ENCODE results near the gene MGAT5. TPM values are rescaled to one million over a fixed set of nuclear protein-coding genes. Genes with fewer than 3 reads are reported as not detected.

MGAT5 gene
- total RNA-seq, 6 experiments from 2014 or later, result 4.5 to 16.0 (median 10.0) TPM

DNA sequence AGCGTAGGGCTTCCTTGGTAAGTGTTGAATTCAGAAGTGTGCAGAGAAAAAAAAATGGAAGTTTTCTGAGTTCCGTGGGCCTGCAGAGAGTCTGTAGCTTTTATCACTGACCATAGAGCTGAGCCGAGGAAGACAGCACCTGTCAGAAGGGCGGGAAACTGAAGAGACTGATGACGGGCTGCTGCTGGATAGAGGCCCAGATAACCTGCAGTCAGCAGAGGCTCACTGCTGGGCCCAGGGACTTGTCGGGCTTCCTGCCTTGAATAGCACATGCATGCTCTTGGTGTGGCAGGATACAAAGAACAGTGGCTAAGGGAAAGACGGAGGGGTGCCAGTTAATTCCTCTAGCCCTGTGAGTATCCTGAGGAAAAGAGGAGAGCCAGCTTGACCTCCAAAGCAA, 166.4 kb downstream of the MGAT5 start:
- peaks cover 0 to 38% (median 5%) of the 10 kb centered on the region in 4 donors for H3K4me1 ChIP-seq
- no peaks in the 10 kb centered on the region for H3K9me3 ChIP-seq
- TF ChIP-seq, protein P1, sequence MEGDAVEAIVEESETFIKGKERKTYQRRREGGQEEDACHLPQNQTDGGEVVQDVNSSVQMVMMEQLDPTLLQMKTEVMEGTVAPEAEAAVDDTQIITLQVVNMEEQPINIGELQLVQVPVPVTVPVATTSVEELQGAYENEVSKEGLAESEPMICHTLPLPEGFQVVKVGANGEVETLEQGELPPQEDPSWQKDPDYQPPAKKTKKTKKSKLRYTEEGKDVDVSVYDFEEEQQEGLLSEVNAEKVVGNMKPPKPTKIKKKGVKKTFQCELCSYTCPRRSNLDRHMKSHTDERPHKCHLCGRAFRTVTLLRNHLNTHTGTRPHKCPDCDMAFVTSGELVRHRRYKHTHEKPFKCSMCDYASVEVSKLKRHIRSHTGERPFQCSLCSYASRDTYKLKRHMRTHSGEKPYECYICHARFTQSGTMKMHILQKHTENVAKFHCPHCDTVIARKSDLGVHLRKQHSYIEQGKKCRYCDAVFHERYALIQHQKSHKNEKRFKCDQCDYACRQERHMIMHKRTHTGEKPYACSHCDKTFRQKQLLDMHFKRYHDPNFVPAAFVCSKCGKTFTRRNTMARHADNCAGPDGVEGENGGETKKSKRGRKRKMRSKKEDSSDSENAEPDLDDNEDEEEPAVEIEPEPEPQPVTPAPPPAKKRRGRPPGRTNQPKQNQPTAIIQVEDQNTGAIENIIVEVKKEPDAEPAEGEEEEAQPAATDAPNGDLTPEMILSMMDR (IDR thresholded peaks at IDR 0.05), result no peak
- TF ChIP-seq POLR2A (IDR thresholded peaks at IDR 0.05), result no peak
- no peak for DNase-seq
- ATAC-seq, result no peak
- no peaks in the 10 kb centered on the region for H3K27me3 ChIP-seq
- 100% methylated on average over 2 of the region's 7 CpGs for WGBS (ENCODE audit: insufficient coverage, low coverage, low lambda C conversion rate, missing lambda C conversion rate)
- H3K4me3 ChIP-seq, result no peak overlapping the region
- intact Hi-C loops (cut with DNase I), result no loop called here
- no peak overlapping the region for H3K27ac ChIP-seq
- peaks cover 0 to 12% (median 0%) of the 10 kb centered on the region in 4 donors for H3K36me3 ChIP-seq

DNA sequence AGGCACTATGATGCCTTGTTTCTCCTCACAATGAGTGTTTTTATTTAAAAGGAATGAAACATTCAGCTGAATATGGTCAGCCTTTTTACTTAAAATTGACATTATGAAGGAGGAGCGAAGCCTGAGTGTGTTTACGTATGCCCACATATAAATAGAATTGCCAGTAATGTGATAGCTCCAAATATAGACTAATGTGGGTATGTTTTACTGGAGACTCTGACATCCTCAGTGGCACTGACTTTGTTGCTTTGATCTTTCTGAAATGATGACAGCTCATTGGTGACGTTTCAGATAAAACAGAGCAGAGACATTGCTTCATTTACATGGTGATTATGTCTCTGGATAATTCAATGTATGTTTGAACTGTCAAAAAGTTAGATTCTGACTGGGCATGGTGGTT, 167.0 kb downstream of the MGAT5 start:
- peaks cover 0 to 32% (median 5%) of the 10 kb centered on the region in 4 donors for H3K4me1 ChIP-seq
- H3K9me3 ChIP-seq, result no peaks in the 10 kb centered on the region
- no peak overlapping the region for H3K4me3 ChIP-seq
- WGBS (ENCODE audit: insufficient coverage, low coverage, low lambda C conversion rate, missing lambda C conversion rate), result 85% methylated on average over 3 of the region's 3 CpGs
- intact Hi-C loops (cut with DNase I), result no loop called here
- ATAC-seq (no peak), DNase-seq (no peak)
- H3K36me3 ChIP-seq, result peaks cover 0 to 12% (median 0%) of the 10 kb centered on the region in 4 donors
- H3K27me3 ChIP-seq, result no peaks in the 10 kb centered on the region
- H3K27ac ChIP-seq, result no peak overlapping the region
- TF ChIP-seq, protein P1 (IDR thresholded peaks at IDR 0.05), result no peak
- no peak for TF ChIP-seq POLR2A (IDR thresholded peaks at IDR 0.05)

DNA sequence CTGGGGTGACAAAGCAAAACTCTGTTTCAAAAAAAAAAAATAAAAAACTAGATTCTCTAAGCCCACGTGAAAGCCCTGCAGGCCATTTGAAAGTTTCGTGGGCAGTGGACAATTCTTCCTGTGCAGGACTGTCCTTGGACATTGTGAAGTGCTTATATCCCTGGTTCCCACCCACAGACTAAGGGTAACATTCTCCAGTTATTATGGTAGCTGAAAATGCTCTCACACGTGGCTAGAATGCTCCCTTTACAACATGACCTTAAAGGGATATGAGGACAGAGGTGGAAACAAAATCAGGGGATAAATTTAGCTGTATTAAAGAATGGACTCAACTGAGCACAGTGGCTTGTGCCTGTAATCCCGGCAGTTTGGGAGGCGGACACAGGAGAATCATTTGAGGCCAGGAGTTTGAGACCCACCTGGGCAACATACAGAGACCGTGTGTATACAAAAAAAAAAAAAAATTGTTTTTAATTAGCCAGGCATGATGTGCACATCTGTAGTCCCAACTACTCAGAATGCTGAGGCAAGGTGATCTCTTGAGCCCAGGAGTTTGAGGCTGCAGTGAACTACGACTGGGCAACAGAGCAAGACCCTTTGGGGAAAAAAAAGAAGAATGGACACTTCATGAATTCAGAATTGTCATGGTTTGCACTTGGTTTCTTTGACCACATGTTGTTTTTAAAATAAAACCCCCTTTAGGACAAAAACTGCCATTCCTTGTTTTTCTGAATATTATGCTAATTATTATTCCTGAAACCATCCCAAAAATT, 167.9 kb downstream of the MGAT5 start:
- Histone ChIP-seq H3K36me3 (peaks cover 0 to 12% (median 0%) of the 10 kb centered on the region in 4 donors), H3K27ac (no peak overlapping the region), H3K4me1 (peaks cover 0 to 24% (median 5%) of the 10 kb centered on the region in 4 donors), H3K9me3 (no peaks in the 10 kb centered on the region), H3K4me3 (no peak overlapping the region), H3K27me3 (no peaks in the 10 kb centered on the region)
- 89% methylated on average over 5 of the region's 7 CpGs for WGBS (ENCODE audit: insufficient coverage, low coverage, low lambda C conversion rate, missing lambda C conversion rate)
- DNase-seq (no peak), ATAC-seq (no peak)
- intact Hi-C loops (cut with DNase I), result no loop called here
- TF ChIP-seq, protein P1 (IDR thresholded peaks at IDR 0.05), result no peak
- TF ChIP-seq POLR2A (IDR thresholded peaks at IDR 0.05), result no peak

DNA sequence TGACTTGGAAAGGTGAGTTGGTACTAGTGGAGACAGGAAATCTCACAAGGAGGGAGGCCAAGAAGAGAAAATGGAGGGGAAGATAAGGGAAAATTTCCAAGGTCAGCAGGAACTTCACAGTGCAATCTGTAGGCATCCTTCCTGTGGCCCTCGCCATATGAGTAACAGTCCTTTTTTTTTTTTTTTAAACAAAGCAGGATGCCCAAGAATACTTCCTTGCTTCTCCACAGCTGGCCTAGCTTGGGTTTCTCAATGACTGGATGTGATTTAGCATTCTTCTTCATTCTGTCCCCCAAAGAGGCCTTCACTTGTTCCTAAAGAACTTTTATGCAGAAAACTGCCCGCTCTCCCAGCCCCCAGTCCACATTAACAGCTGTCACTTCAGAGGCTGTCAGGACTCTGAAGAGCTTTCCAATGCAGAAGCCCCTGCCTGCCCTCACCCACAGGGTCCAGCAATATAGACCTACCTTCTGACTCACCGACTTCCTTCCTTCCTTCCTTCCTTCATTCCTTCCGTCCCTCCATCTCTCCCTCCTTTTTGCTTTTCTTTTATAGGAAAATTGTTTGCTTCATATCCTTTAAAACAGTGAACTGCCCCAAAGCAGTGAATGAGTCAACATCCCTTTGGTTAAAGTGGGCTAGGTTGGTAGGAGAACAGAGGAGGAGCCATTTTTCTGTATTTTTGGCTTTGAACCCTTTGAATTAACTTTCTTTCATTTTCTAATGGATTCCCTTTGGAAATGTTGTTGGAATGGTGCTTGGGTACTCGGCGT, 172.0 kb downstream of the MGAT5 start:
- no peaks in the 10 kb centered on the region for H3K9me3 ChIP-seq
- intact Hi-C loops (cut with DNase I), result no loop called here
- H3K27me3 ChIP-seq, result no peaks in the 10 kb centered on the region
- no peak for DNase-seq
- ATAC-seq, result no peak
- peaks cover 0 to 21% (median 0%) of the 10 kb centered on the region in 4 donors for H3K36me3 ChIP-seq
- TF ChIP-seq, protein P1 (IDR thresholded peaks at IDR 0.05), result no peak
- no peak for TF ChIP-seq POLR2A (IDR thresholded peaks at IDR 0.05)
- H3K4me1 ChIP-seq, result peaks cover 0 to under 1% (median 0%) of the 10 kb centered on the region in 4 donors
- no peak overlapping the region for H3K27ac ChIP-seq
- no peak overlapping the region for H3K4me3 ChIP-seq
- WGBS (ENCODE audit: insufficient coverage, low coverage, low lambda C conversion rate, missing lambda C conversion rate), result 83% methylated on average over 6 of the region's 6 CpGs
